ENCODE results near the gene PPFIA2.
A peak's percentile ranks its signal among the peaks of the same experiment; 100 is the strongest.

Gene PPFIA2

GRCh38 chr12:81542065-81543010 lies 216.8 kb downstream of the PPFIA2 start:
- DNase-seq: no peak

DNA sequence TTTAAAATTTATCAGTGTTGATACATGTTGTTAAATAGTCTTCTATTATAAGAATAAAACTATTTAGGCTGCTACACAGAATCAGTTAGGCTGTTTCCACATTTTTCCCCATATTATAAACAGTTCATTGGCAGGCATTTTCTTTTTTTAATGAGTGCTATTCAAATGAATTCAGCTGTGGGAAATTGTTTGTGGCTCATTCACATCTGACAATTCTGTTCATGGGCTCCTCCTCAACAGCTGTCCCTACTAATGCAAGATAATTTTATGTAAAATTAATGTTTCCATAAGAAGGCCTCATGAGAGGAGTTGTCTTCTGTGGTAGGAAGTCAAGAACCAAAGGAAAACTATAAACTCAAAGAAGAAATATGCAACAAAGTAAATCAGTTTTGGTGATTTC lies 218.0 kb downstream of the PPFIA2 start:
- DNase-seq: no peak

DNA sequence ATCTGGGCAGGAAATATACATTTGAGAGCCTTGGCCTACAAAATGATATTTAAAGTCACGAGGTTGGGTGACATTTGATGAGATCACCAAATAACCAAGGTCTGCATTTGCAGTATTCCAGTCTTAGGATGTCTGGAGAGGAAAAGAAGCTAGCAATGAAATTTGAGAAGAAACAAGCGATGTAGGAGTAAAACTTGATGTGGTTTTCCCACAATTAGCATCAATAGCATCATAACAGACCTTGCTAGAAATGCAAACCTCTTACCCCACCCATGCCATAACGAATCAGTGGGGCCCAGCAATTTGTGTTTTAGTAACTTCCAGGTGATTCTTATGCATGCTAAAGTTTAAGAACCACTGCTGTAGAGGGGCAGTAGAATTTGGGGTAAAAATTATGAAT lies 219.9 kb downstream of the PPFIA2 start:
- no peak for DNase-seq

DNA sequence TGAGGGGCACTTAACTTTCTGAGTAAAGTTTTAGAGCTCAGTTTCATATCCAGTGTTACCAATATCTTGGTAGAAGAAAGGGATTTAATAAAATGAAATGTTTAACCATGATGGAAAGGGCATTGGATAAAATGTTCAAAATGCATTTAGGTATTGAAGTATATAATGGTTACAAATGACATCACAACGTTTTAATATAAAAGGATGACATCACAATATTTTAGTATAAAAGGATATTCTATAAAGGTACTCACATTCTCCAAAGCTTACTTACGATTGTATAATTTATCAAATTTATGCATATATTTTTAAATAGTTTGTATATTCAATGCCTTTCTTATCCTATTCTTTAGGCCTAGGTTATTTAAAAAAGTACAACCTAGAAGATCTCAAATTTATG lies 226.1 kb downstream of the PPFIA2 start:
- DNase-seq: no peak

DNA sequence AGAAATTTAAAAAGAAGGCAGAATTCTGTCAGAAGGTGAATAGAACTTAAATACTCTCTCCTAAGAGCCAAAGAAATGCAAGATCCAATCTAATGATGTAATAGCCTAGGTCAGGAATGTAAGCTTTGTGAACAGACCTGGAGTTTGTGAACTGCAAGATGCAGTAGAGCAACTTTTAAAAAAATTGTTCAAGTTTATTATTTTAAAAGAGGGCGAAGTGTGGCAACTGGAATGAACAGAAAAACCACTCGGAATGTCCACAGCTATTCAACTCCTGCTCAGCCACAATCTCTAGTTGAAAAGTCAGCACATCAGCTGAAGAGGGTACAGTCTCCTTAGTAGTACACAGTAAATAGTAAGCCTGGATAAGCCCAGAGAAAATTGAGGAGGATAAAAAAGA lies 228.8 kb downstream of the PPFIA2 start:
- DNase-seq: no peak

GRCh38 chr12:81520064-81520945 lies 238.8 kb downstream of the PPFIA2 start:
- DNase-seq: no peak

DNA sequence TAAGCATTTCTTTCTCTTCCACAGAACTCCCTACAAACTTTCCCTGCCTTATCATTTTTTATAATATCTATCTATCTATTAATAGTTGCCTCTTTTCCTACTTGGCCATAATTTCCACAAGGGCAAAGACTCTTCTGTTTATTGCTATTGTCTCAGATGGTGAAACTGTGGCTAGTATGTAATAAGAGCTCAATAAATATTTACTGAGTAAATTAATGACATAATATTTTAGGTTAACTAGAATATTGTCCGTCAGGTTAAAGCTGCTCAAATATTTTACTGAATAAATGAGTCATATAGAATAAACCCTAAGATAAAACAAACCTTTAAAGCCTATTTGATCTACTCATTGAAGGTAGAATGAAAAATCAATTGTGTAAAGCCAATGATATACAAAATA lies 240.5 kb downstream of the PPFIA2 start:
- DNase-seq: no peak

GRCh38 chr12:81517296-81517695 lies 241.9 kb downstream of the PPFIA2 start:
- DNase-seq: no peak

DNA sequence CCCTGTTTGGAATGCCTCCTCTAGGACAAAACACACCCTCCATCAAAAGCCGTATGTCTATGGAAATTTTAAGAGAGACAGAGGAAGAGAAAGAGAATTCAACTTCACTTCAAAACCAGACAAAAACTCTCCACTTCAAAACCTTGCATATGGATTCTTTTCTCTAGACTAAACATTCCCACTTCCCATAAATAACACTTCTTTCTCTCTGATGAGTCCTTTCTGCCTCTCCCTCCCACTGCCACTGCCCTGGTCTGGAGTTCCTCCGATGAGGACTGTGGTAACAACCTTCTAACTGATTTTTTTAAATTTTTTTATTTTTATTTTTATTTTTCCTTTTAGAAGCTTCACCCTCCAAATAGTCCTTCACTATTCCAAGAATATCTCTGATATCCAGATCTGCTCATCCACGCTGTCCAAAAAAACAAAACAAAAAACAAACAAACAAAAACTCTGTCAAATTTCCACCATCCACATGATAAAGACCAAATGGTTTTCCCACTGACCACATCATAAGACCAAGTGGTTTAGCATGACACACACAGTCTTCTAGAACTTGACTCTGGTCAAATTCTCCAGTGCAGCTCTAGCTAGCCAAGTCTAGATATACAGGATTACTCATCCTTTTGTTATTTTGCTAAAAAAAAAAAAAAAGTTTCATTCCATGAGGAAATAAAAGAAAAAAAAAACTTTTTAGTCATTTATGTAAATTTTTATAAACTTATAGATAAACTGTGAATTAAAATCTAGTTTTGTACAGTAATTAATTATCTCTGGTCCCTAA lies 256.0 kb downstream of the PPFIA2 start:
- DNase-seq: no peak

- no peak for DNase-seq
These were observed 258.4 kb downstream of the PPFIA2 start for GRCh38 chr12:81500788-81501187.

GRCh38 chr12:81499809-81500208 lies 259.3 kb downstream of the PPFIA2 start:
- DNase-seq: no peak

- DNase-seq: no peak
These were observed 266.9 kb downstream of the PPFIA2 start for GRCh38 chr12:81492131-81492720.

DNA sequence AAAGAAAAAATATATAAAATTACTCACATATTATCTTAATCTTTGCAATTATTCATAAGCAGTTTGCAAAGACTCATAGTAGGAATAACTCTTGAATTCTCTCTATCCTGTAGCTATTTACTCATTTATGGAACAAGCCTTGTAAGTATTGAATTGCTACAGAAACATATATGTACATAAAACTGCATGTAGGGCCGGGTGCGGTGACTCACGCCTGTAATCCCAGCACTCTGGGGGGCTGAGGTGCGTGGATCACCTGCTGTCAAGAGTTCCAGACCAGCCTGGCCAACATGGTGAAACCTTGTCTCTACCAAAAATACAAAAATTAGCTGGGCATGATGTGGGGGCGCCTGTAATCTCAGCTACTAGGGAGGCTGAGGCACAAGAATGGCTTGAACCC lies 286.2 kb downstream of the PPFIA2 start:
- DNase-seq: no peak

GRCh38 chr12:81470923-81471322 lies 288.2 kb downstream of the PPFIA2 start:
- no peak for DNase-seq

DNA sequence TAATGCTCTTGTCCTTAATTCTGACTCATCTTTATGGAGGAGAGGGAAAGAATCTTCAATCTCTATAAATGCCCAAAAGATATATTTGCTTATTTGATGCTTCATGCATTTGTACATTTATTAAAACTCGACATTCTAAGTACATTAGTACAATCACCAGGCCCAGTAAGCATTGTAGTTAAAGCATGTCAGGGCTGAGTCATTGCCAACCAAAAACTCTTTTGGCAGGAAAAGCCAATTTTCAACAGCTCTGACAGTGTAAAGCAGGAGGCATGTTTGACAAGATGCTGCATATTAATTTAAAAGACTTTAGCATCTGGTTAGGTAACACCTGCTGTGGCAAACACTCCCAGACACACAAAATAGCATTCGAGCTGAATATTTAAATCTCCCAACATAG lies 290.9 kb downstream of the PPFIA2 start:
- no peak for DNase-seq

- no peak for DNase-seq
These were observed 293.3 kb downstream of the PPFIA2 start for GRCh38 chr12:81465876-81466275.

- no peak for DNase-seq
These were observed 294.0 kb downstream of the PPFIA2 start for GRCh38 chr12:81465191-81465590.

- DNase-seq: no peak
These were observed 298.0 kb downstream of the PPFIA2 start for GRCh38 chr12:81461163-81461562.

DNA sequence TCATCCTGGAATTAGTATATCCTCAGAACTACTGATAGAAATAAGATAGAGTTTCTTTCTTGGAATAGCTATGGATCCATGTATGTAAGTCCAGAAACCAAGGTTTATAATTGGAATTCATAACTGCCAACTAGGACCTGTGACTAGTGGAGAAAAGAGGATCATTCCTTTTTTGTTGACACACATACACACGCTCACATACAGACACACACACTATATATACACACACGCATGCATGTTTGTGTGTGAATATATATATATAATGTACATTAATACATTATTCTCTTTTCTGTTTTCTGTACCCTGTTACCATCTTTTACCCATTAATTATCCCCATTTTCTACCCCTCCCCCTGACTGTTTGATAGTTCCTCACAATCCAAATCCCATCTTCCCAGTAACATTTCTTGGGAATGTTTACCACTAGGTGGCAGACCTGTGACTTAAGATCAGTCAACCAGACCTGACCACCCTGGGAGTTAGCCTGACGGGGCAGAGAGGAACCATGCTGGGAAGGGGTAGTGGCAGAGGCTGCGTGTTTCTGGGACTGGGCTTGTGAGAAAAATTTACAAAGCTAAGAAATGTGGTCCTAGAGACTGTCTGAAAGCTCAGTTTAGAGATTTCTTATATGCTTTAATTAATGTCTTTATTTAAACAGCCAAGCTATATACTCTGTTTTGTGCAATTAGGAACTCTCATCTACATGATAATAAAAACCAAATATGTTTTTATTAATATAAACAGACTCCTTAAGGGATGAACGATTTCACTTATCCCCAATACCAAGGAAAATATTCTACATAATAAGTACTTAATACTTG lies 308.0 kb downstream of the PPFIA2 start:
- peak; percentile 48 for DNase-seq

- DNase-seq: no peak
These were observed 317.5 kb downstream of the PPFIA2 start for GRCh38 chr12:81441629-81442028.

- no peak for DNase-seq
These were observed 319.1 kb downstream of the PPFIA2 start for GRCh38 chr12:81440001-81440400.

- DNase-seq: no peak
These were observed 319.8 kb downstream of the PPFIA2 start for GRCh38 chr12:81439344-81439743.
